DMS79 (cell line): ENCODE results near the gene FLNC.

Experiments used
- DNase-seq: peaks from one replicate; lab custom pipeline; 2025; lab: John Stamatoyannopoulos, UW

Gene FLNC

DNA sequence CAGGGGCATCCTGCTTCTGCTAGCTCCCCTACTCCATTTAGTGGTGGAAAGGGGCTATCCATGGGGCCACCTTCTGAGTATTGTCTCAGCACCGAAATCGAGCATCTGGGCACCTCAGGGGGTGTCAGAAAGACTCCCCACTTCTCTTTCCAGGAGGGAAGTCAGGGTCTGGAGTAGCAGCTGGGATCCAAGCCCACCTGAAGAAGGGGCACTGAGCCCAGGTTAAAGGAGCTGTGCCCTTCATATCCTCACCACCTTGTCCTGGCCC, 2.6 kb downstream of the FLNC start:
- no peak for DNase-seq

DNA sequence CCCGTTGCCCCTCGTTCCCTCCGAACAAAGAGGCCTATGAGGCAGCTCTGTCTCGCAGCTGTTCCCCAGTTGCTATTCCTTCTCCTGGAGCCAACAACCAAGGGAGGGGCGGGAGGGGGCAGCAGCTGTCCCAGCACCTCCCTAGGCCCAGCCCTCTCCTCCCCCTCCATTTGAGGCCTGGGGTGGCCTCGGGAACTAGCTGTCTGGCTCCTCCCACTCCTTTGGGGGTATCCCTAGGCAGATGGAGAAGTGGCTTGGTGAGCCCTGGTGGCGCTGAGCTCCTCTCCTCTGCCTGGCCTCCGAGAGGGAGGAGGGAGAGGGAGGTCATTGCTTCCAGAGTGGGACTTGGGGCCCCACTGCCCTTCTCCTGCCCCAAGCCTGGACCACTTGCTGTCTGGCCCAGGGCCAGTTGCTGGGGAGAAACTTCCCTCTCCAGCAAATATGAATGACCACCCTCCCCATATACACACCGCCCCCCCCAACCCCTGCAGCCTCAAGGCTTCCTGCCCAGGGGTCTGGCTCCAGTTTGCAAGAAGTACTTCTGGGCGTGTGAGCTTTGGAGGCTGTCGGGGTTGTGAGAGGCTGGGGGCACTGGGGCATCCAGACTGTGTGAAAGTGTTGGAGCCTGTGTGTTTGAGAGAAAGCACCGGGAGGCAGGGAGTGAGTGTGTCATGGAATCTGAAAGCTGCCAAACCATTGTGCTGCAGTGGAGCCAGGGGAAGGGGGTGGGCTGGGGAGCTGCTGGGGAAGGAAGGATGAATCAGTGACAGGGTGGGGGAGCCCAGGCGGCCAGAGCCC, 3.1 kb downstream of the FLNC start:
- DNase-seq, result peak; percentile 45

DNA sequence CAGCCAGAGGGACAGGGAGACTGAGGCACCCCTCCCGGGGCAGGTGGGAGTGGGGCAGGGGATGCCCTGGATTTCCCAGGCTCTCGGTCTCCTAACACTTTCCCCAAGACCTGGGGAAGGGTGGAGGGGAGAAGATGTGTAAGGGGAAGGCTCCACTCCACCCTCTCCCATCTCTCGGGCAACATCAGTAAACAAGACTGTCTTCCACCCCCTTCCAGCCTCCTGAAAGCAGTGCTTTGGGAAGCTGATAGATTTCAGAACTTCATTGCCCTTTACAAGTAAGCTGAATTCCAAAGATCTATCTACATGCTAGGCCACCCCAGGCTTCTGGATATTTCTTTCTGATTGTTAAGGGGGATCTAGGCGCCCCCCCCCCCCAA, 3.7 kb downstream of the FLNC start:
- no peak for DNase-seq

DNA sequence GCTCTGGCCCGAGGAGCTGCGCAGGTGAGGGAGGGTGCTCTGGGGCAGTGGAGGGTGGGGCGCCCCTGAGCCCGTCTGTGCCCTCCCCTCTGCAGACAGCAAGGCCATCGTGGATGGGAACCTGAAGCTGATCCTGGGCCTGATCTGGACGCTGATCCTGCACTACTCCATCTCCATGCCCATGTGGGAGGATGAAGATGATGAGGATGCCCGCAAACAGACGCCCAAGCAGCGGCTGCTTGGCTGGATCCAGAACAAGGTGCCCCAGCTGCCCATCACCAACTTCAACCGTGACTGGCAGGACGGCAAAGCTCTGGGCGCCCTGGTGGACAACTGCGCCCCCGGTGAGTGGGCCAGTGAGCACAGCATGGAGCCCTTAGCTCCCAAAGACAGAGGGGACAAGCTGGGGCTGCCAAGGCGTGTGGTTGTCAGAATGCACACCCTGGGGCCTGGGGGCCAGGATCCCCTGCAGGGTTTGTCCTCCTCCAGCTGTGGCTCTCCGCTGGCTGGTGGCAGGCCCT, 5.1 kb downstream of the FLNC start:
- DNase-seq, result no peak

DNA sequence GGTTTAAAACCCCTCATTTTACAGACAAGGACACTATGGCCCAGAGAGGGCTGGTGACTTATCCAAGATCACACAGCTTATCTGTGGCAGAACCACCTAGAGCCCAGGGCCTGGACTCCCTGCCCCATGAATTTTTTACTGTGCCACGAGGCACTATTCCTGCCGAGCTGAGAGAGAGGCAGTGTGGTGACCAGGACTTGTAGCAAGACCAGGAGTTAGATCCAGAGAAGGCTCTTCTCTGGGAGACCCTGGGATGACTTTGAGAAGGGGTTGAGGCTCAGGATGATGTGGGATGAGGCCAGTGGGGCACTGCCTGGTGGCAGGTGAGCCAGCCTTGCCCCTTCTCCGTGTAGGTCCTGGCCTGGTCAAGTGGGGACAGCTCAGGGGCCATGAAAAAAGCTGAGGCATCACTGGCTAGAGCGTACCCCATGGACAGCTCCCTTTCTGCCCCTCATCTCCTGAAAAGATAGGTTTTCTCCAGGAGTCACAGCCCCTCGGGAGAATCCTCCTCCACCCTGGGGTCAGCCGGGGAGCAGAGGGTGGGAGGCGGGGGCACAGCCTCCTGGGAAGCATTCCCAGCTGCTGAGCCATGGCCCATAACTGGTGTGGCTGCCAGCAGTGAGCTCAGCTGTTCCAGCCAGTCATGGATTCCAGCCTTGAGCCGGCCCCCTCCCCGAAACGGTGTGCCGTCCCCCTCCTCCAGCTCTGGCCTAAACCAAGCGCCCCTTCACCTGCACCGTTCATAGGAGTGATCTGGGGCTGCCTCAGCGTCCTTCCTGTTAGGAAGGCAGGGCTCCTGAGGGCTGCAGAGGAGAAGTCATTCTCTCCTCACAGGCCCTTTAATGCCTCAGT, 5.8 kb downstream of the FLNC start:
- DNase-seq, result no peak

DNA sequence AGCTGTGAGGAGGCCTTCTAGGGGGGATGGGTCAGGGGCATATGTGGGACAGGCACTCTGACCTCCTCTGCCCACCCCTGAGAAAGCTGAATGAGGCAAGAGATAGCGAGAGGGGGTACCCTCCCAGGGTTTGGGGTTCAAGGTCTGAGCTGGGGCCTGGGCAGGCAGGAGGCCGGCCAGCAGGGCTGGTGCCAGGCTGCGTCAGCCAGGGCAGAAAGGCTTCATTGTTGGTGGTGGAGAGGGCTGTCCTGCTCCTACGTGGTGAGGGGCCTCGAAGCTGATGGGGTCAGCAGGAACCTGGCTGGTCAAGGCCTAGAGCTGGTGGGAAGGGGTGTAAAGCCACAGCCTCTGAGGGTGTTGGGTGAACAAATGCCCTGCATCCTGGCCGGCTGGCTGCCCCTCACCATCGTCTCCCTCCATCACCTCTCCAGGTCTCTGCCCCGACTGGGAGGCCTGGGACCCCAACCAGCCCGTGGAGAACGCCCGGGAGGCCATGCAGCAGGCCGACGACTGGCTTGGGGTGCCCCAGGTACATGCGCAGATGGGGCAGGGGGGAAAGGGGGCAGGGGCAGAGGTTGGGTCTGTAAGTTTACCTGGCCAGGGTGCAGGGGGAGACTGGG, 6.6 kb downstream of the FLNC start:
- no peak for DNase-seq

DNA sequence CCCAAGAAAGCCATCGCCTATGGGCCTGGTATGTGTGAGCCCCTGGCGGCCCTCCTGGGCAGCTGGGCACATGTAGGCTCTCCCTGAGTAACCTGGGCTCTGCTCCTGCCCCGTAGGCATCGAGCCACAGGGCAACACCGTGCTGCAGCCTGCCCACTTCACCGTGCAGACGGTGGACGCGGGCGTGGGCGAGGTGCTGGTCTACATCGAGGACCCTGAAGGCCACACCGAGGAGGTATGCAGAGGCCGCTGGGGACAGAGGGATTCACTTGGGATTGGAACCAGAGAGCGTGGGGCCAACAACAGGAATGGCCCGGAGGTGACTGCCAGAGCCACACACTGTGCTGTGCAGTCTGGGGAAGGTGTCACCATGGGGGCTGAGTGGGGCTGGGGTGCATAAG, 7.3 kb downstream of the FLNC start:
- no peak for DNase-seq

DNA sequence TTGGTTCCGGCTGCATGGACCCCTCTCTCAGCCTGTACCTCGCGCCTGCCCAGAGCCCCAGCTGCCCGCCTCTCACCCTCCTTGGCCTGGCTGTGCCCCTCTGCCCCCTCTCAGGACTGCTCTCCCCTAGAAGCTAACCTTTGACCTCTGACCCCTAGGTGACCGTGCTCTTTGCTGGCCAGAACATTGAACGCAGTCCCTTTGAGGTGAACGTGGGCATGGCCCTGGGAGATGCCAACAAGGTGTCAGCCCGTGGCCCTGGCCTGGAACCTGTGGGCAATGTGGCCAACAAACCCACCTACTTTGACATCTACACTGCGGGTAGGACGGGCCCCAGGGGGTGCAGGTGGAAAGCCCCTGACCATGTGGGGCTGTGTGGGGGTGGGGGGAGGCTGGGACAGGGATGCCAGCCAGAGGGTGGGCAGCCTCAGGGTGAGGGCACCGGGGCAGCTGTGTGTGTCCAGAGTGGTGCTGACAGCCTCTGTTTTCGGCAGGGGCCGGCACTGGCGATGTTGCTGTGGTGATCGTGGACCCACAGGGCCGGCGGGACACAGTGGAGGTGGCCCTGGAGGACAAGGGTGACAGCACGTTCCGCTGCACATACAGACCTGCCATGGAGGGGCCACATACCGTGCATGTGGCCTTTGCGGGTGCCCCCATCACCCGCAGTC, 8.0 kb downstream of the FLNC start:
- DNase-seq, result no peak

DNA sequence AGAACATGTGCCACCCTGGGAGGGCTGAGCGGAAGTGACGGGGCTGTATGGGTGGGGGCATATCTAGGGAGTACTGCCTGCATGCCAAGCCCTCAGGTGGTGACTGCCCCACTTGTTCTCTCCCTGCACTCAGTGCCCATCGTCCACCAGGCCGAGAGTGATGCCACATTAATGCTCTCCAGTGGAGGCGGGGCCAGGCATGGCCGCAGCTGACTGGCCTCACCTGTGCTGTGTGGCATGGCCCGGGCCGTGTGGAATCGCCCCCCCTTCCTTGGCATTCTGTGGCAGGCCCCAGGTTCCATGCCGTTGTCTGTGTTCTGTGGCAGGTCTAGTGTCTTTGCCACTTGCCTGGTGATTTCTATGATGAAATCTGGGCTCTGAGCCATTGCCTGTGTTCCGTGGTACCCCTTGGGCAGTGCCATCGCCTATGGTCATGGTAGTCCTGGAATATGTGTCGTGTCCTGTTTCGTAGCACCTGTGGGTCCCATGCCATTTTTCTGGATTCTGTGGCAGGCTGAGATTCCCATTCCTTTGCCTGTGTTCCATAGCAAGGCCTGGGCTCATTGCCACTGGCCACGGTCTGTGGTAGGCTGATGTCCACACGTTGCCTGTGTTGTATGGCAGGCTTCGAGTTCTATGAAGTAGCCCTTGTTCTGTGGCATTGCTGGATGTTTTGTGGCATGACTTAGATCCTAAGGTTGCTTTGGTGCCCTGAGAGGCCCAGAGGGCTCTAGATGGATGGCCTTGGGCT, 8.9 kb downstream of the FLNC start:
- no peak for DNase-seq

DNA sequence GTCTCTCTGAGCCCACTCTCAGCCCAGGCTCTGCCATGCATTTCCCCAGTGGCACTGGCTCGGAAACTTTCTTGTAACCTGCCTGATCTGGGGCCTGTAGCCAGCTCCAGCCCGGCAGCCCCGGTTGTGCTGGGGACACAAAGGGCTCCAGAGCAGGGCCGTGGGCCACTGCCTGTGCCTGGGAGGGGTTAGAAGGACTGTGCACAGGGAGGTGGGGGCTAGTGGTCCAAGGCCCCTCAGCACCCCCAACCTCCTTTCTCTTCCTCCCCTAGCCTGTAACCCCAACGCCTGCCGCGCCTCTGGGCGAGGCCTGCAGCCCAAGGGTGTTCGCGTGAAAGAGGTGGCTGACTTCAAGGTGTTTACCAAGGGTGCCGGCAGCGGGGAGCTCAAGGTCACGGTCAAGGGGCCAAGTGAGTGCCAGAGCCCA, 9.6 kb downstream of the FLNC start:
- DNase-seq, result no peak

DNA sequence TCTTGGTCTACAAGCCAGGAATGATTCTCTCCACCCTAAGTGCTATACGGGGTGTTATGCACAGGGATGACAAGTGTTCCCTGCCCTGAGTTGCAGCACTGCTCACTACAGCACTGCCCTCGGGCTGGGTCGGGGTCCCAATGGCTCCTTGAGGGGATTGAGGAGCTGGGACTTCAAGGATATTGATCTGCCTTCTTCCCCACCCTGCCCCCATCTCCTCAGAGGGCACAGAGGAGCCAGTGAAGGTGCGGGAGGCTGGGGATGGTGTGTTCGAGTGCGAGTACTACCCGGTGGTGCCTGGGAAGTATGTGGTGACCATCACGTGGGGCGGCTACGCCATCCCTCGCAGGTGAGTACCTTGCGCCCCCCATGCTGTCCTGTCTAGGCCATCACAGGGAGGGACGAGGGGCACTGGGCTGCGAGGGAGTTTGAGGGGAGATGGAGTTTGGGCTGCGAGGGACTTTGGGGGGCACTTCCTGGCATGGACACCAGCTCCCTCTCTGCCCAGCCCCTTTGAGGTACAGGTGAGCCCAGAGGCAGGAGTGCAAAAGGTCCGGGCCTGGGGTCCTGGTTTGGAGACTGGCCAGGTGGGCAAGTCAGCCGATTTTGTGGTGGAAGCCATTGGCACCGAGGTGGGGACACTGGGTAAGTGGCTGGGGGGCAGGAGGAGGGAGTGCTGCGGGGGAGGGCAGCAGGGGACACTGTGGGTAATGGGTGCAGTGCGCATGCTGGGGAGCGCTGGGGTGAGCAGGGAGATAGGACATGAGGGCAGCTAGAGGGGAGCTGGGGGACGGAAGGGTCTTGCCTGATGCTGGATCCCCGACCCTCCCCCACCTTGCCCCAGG, 10.3 kb downstream of the FLNC start:
- no peak for DNase-seq

DNA sequence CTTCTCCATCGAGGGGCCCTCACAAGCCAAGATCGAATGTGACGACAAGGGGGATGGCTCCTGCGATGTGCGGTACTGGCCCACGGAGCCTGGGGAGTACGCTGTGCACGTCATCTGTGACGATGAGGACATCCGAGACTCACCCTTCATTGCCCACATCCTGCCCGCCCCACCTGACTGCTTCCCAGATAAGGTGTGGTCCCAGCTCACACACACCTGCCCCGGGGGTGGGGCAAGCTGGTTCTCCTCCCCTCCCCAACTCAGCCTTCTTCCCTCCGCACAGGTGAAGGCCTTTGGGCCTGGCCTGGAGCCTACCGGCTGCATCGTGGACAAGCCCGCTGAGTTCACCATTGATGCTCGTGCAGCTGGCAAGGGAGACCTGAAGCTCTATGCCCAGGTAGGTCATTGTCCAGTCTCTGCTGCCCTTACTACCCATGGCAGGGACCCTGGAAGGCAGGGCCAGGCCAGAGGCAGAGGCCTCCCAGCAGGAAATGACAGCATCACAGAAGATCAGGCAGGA, 11.0 kb downstream of the FLNC start:
- no peak for DNase-seq

DNA sequence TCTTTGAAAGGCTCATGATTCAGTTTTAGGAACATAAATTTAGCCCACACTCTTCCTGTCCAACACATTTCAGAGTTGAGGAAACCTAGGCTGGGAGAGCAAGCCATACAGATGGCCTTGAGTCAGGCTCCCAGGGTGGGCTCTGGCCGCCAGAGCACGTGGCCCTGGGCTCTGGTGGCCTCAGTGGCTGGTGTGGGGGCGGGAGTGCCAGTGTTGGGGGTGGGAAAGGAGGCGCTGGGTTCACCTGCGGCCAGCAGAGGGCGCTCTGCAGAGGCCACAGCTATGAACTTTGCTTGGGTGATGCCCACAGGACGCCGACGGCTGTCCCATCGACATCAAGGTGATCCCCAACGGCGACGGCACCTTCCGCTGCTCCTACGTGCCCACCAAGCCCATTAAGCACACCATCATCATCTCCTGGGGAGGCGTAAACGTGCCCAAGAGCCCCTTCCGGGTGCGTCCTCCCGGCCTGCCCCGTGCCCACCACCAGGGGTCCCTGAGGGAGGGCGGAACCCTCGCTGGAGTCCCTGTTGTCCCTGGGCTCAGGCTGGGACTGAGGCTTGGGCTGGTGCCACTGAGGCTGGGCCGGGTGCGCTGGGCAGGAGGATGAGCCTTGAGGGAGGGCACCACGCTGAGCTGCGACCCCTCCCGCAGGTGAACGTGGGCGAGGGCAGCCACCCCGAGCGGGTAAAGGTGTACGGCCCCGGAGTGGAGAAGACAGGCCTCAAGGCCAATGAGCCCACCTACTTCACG, 11.9 kb downstream of the FLNC start:
- DNase-seq, result no peak

DNA sequence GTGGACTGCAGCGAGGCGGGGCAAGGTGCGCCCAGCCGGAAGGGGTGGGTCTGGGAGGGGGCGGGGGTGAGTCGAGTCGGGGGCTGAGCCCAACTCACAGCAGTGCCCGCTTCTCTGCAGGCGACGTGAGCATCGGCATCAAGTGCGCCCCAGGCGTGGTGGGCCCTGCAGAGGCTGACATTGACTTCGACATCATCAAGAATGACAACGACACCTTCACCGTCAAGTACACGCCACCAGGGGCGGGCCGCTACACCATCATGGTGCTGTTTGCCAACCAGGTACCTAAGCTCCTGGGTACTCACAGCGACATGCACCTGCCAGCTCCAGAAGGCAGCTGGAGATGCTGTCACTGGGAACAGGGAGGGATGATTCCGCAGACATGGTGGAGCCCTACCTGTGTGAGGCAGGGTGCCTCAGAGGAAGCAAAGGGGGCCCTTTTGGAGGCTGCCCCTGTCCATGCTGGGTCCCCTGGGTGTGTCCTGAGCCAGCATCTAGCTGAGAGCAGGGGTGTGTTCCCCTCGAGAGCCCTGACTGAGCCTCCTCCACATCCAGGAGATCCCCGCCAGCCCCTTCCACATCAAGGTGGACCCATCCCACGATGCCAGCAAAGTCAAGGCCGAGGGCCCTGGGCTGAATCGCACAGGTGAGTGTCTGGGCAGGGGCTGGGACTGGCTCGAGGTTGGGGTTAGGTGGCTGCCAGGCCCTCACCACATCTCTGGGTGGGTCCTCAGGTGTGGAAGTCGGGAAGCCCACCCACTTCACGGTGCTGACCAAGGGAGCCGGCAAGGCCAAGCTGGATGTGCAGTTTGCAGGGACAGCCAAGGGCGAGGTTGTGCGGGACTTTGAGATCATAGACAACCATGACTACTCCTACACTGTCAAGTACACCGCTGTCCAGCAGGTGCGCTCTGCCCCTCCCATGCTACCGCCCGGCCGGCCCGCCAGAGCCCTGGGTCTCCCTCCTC, 12.8 kb downstream of the FLNC start:
- no peak for DNase-seq

DNA sequence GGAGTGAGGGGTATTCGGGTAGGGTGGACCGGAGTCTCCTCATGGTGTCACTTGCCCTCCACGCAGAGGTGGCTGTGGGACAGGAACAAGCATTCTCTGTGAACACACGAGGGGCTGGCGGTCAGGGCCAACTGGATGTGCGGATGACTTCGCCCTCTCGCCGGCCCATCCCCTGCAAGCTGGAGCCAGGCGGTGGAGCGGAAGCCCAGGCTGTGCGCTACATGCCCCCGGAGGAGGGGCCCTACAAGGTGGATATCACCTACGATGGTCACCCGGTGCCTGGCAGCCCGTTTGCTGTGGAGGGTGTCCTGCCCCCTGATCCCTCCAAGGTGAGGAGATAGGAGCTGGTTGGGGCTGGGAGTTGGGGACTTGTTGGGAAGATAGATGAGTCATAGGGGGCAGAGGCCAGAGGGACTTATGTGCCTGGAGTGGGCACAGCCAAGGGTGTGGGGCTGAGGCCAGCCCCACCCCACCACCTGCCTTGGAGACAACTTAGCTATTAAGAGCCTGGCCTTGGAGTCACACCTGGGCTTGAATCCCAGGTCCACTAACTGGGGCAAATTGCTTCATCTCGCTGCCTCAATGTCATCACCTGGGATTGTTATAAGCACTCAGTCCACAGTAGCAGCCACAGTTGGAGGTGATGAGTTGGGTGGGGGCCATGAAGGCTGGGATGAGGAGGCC, 13.9 kb downstream of the FLNC start:
- DNase-seq, result no peak

DNA sequence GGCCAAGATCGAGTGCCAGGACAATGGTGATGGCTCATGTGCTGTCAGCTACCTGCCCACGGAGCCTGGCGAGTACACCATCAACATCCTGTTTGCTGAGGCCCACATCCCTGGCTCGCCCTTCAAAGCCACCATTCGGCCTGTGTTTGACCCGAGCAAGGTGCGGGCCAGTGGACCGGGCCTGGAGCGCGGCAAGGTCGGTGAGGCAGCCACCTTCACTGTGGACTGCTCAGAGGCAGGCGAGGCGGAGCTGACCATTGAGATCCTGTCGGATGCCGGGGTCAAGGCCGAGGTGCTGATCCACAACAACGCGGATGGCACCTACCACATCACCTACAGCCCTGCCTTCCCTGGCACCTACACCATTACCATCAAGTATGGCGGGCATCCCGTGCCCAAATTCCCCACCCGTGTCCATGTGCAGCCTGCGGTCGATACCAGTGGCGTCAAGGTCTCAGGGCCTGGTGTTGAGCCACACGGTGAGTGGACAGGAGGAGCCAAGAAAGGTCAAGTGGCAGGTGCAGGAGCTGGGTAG, 14.6 kb downstream of the FLNC start:
- DNase-seq, result no peak

DNA sequence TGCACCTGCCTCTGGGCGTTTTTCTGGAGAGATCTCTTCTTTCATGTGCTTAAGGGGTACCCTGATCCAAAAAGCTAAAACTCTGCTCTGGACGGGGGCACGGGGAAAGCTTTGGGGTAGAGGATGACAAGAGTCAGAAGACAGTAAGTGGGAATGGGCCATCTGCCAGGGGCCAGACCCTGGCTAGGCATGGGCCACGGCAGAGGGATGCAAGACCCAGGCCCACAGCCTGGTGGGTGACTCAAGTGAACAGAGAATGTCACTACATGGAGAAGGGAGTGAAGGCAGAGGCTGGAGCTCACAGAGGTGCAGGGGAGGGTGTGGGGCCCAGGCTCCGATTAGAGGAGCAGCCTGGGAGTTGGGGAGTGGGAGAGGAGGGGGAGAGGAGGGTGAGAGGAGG, 15.3 kb downstream of the FLNC start:
- no peak for DNase-seq

DNA sequence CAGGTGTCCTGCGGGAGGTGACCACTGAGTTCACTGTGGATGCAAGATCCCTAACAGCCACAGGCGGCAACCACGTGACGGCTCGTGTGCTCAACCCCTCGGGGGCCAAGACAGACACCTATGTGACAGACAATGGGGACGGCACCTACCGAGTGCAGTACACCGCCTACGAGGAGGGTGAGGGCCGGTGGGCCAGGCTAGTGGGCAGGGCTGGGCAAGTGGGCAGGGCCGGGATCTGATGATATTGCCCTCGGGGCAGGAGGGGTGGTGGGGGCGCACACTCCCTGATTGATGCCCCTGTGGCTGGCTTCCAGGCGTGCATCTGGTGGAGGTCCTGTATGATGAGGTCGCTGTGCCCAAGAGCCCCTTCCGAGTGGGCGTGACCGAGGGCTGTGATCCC, 15.8 kb downstream of the FLNC start:
- DNase-seq, result no peak
